GM20000 (cell line): ENCODE data around the gene P4HB.

Experiments
- DNase-seq: peaks from one replicate; pipeline ENCODE4 v3.0.0; 2012; ENCODE audit warnings: low spot score
- TF ChIP-seq, protein P1 (sequence below): IDR thresholded peaks from 2 replicates; pipeline ENCODE4 v1.5.1; 2012; ENCODE audit warnings: mild to moderate bottlenecking, control low read depth; ENCODE audit errors: extremely low read depth, missing control alignments

P4HB gene

DNA sequence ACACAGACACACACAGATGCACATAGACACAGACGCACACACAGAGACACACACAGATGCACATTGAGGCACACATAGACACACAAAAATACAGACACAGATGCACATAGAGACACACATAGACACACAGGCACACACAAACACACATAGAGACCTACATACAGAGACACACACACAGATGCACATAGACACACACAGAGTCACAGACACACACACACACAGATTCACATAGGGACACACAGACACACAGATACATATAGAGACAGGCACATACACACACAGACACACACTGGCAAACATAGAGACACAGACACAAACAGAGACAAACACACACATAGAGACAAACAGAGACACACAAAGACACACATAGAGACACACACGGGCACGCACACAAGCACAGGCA, 66.3 kb downstream of the P4HB start:
- no peak for DNase-seq
- TF ChIP-seq, protein P1, sequence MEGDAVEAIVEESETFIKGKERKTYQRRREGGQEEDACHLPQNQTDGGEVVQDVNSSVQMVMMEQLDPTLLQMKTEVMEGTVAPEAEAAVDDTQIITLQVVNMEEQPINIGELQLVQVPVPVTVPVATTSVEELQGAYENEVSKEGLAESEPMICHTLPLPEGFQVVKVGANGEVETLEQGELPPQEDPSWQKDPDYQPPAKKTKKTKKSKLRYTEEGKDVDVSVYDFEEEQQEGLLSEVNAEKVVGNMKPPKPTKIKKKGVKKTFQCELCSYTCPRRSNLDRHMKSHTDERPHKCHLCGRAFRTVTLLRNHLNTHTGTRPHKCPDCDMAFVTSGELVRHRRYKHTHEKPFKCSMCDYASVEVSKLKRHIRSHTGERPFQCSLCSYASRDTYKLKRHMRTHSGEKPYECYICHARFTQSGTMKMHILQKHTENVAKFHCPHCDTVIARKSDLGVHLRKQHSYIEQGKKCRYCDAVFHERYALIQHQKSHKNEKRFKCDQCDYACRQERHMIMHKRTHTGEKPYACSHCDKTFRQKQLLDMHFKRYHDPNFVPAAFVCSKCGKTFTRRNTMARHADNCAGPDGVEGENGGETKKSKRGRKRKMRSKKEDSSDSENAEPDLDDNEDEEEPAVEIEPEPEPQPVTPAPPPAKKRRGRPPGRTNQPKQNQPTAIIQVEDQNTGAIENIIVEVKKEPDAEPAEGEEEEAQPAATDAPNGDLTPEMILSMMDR = no peak
